Endothelial cell of umbilical vein (primary cell): ENCODE measurements around the gene CADPS.

Experiments used
- EZH2 ChIP-seq: IDR thresholded peaks from 2 replicates; pipeline ENCODE4 v1.6.1; 2012; ENCODE audit warnings: borderline replicate concordance, low read depth, mild to moderate bottlenecking, moderate library complexity, low read length, inconsistent platforms; ENCODE audit not compliant: severe bottlenecking
- JUN ChIP-seq: IDR thresholded peaks from 2 replicates; pipeline ENCODE4 v1.6.1; 2011; ENCODE audit warnings: borderline replicate concordance, low read depth; ENCODE audit not compliant: insufficient read length, insufficient read depth
- MYC ChIP-seq: IDR thresholded peaks from one replicate; pipeline ENCODE4 v1.6.1; 2011; ENCODE audit warnings: mild to moderate bottlenecking, low read depth, low read length
- POLR2A ChIP-seq: IDR thresholded peaks from 2 replicates; pipeline ENCODE4 v1.6.1; 2012; ENCODE audit warnings: low read depth, mild to moderate bottlenecking, control low read depth, low read length
- POLR2AphosphoS5 ChIP-seq: IDR thresholded peaks from 2 replicates; pipeline ENCODE4 v1.6.1; 2012; ENCODE audit warnings: low read depth, mild to moderate bottlenecking, control low read depth, low read length, moderate library complexity; ENCODE audit not compliant: insufficient read depth
- TF ChIP-seq, protein P1 (sequence below), 2 donors: IDR thresholded peaks; 1 replicate in 1 of 2; 2 replicates in 1 of 2; pipeline ENCODE4 v1.5.1; 2011; ENCODE audit warnings: low read length in 2 of 2, mild to moderate bottlenecking in 2 of 2, moderate library complexity in 2 of 2, control low read depth in 1 of 2, inconsistent platforms in 1 of 2, low read depth in 1 of 2; ENCODE audit not compliant: insufficient read depth in 1 of 2; ENCODE audit errors: extremely low read depth in 1 of 2

DNA sequence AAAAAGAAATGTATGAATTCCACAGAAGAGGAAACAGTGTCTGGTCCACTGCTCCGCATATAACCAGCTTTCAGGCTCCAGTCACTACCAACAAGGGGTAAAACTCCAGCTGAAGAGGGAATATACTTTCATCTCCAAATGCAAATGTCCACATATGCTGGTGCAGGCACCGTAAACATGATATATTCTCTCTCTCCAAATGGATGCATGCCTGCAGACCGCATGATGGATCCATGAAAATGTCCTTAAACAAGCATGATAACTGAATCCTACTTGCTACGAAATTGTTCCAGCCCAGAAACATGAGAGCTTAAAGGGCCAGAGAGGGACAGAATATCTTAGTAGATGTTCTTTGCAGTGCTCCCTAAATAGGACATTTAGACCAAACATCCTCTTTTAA lies 351.5 kb downstream of the CADPS start:
- TF ChIP-seq EZH2: no peak
- TF ChIP-seq, protein P1, sequence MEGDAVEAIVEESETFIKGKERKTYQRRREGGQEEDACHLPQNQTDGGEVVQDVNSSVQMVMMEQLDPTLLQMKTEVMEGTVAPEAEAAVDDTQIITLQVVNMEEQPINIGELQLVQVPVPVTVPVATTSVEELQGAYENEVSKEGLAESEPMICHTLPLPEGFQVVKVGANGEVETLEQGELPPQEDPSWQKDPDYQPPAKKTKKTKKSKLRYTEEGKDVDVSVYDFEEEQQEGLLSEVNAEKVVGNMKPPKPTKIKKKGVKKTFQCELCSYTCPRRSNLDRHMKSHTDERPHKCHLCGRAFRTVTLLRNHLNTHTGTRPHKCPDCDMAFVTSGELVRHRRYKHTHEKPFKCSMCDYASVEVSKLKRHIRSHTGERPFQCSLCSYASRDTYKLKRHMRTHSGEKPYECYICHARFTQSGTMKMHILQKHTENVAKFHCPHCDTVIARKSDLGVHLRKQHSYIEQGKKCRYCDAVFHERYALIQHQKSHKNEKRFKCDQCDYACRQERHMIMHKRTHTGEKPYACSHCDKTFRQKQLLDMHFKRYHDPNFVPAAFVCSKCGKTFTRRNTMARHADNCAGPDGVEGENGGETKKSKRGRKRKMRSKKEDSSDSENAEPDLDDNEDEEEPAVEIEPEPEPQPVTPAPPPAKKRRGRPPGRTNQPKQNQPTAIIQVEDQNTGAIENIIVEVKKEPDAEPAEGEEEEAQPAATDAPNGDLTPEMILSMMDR (IDR thresholded peaks at IDR 0.05; ENCODE audit: extremely low read depth in 1 of 2, insufficient read depth in 1 of 2, low read depth in 1 of 2, low read length in 2 of 2): no peak
- TF ChIP-seq MYC: no peak
- no peak for TF ChIP-seq POLR2A
- TF ChIP-seq JUN: no peak
- TF ChIP-seq POLR2AphosphoS5: no peak
